Liver (tissue), 3 donors: ENCODE results near the gene APBA2.

Source experiments
- TAF1 ChIP-seq: conservative IDR thresholded peaks from 2 replicates; pipeline ENCODE4 v1.6.1; 2016; ENCODE audit warnings: antibody characterized with exemption, mild to moderate bottlenecking
- YY1 ChIP-seq: IDR thresholded peaks from 2 replicates; pipeline ENCODE4 v1.6.1; 2016; ENCODE audit warnings: antibody characterized with exemption, mild to moderate bottlenecking
- TF ChIP-seq, protein P1 (sequence below): IDR thresholded peaks from 2 replicates; pipeline ENCODE4 v1.6.1; 2016; ENCODE audit warnings: antibody characterized with exemption
- TF ChIP-seq, protein P2 (sequence below): fragments of 150-350 bp; IDR thresholded peaks from 2 replicates; pipeline ENCODE4 v1.5.1; 2017; ENCODE audit warnings: improper control_type of control experiment, low read depth, low read length; ENCODE audit not compliant: missing input control
- donor health status: healthy.
- donor health status: healthy.

DNA sequence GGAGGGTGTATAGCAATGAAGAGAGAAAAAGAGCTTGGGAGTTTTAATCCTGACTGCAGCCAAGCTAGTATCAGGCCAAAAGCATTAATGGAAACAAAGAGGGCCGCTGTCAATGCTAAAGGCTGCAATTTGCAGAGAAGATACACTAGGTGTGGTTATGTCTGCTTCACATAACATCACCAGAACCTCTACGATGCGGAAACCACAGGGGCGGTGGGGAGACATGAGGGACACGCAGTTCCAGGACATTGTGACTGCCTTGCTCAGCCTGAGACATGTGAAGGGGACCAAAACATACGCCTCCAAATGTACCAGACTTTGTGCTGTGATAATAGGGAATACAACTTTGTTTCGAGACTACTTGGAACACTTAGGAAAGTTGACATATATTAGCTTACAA is 88.4 kb downstream of the APBA2 start:
- TF ChIP-seq TAF1 (no peak), YY1 (no peak)
- TF ChIP-seq, protein P1, sequence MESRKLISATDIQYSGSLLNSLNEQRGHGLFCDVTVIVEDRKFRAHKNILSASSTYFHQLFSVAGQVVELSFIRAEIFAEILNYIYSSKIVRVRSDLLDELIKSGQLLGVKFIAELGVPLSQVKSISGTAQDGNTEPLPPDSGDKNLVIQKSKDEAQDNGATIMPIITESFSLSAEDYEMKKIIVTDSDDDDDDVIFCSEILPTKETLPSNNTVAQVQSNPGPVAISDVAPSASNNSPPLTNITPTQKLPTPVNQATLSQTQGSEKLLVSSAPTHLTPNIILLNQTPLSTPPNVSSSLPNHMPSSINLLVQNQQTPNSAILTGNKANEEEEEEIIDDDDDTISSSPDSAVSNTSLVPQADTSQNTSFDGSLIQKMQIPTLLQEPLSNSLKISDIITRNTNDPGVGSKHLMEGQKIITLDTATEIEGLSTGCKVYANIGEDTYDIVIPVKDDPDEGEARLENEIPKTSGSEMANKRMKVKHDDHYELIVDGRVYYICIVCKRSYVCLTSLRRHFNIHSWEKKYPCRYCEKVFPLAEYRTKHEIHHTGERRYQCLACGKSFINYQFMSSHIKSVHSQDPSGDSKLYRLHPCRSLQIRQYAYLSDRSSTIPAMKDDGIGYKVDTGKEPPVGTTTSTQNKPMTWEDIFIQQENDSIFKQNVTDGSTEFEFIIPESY: no peak
- TF ChIP-seq, protein P2, sequence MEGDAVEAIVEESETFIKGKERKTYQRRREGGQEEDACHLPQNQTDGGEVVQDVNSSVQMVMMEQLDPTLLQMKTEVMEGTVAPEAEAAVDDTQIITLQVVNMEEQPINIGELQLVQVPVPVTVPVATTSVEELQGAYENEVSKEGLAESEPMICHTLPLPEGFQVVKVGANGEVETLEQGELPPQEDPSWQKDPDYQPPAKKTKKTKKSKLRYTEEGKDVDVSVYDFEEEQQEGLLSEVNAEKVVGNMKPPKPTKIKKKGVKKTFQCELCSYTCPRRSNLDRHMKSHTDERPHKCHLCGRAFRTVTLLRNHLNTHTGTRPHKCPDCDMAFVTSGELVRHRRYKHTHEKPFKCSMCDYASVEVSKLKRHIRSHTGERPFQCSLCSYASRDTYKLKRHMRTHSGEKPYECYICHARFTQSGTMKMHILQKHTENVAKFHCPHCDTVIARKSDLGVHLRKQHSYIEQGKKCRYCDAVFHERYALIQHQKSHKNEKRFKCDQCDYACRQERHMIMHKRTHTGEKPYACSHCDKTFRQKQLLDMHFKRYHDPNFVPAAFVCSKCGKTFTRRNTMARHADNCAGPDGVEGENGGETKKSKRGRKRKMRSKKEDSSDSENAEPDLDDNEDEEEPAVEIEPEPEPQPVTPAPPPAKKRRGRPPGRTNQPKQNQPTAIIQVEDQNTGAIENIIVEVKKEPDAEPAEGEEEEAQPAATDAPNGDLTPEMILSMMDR: no peak
